ENCODE measurements around the gene PAPOLA.
"Not testable (repeated sequence)": the region's sequence is repeated elsewhere in the genome, so short reads cannot be mapped to it uniquely, and the experiment has no call there.

Gene PAPOLA

GRCh38 chr14:96503306-96503679 is 1.1 kb downstream of the PAPOLA start:
- no peak for DNase-seq

GRCh38 chr14:96504353-96504752 is 2.2 kb downstream of the PAPOLA start:
- not testable (repeated sequence) for DNase-seq

GRCh38 chr14:96507723-96508122 is 5.5 kb downstream of the PAPOLA start:
- no peak for DNase-seq

DNA sequence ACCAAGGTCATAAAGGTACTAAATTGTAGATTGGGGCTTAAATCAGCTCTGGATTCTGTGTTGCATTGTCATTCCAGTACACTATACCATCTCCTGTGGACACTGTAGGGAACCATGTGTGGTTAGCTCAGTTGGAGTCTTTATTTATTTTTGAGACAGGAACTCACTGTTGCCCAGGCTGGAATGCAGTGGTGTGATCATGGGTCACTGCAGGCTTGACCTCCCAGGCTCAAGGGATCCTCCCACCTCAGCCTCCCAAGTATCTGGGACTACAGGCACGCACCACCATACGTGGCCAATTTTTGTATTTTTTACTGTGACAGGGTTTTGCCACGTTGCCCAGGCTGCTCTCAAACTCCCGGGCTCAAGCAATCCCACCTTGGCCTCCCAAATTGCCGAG is 6.7 kb downstream of the PAPOLA start:
- DNase-seq, result no peak

DNA sequence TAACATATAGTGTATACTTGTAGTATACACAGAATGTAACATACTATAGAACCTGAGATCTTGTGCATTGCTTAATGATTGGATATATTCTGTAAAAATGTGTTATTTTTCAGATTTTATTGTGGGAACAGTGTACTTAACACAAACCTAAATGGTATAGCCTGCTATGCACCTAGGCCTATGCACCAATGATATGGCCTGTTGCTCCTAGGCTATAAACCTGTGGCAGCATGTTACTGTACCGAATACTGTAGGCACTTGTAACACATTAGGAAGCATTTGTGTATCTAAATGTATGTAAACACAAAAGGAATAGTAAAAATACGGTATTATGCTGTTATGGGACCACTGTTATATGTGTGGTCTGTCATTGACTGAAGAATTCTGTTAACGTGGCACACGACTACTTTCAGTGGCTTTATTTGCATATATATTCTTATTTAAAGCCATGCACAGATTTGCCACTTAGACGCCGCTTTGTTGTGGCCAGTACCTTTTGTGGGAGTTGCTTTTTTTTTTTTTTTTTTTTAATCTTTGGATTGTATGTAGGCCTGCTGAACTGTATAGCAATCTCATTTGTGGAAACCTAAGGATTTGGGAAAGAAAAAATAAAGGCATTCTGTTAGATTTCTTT is 7.4 kb downstream of the PAPOLA start:
- DNase-seq, result no peak

GRCh38 chr14:96511146-96511545 is 9.0 kb downstream of the PAPOLA start:
- DNase-seq, result no peak

GRCh38 chr14:96511667-96512066 is 9.5 kb downstream of the PAPOLA start:
- DNase-seq, result no peak

GRCh38 chr14:96512122-96512521 is 9.9 kb downstream of the PAPOLA start:
- no peak for DNase-seq

- no peak for DNase-seq
Observed at GRCh38 chr14:96512602-96513397, 10.6 kb downstream of the PAPOLA start.

DNA sequence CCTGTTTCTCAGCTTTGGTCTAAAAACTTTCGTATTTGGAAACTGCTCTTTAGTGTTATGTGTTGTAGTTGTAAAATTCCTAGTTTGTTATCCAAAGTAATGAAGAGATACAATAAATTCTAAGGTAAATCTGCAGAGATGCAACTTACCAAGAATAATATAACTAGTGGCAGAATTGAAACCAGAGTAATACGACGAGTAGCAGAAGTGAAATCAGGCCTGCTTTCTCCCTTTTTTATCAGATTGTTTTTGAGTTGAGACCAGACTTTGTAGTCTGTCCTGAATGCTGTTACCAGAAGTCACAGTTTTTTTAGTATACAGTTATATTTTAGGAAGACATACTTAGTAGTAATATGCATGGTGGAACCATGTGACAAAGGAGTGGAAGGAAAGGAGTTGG is 12.5 kb downstream of the PAPOLA start:
- no peak for DNase-seq

- no peak for DNase-seq
Observed at GRCh38 chr14:96515731-96516130, 13.5 kb downstream of the PAPOLA start.

DNA sequence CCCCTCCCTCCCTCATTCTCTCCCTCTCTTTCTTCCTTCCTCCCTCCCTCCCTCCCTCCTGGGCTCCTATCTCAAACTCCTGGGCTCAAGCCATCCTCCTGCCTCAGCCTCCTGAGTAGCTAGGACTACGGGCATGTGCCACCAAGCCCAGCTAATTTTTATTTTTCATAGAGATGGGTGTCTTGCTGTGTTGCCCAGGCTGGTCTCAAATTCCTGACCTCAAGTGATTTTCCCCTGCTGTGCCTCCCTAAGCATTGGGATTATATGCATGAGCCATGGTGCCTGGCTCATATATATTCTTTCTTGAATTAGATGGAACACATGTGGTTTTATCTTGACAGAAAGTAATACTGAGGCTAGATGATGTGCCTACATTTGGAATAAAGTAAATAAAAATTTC is 14.2 kb downstream of the PAPOLA start:
- DNase-seq, result no peak

DNA sequence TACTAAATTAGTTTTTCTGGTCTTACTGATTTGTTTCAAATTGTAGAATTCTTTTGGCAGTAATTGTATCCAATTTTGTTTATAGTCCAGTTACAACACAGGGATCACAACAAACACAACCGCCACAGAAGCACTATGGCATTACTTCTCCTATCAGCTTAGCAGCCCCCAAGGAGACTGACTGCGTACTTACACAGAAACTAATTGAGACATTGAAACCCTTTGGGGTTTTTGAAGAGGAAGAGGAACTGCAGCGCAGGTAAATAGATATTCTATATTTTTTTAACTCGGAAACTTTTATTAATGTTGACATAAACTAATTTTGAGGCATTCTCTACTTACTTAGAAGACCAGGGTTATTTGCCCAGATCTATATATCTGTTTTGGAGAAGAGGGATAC is 17.8 kb downstream of the PAPOLA start:
- DNase-seq, result no peak

- DNase-seq, result no peak
Observed at GRCh38 chr14:96525452-96525851, 23.3 kb downstream of the PAPOLA start.

DNA sequence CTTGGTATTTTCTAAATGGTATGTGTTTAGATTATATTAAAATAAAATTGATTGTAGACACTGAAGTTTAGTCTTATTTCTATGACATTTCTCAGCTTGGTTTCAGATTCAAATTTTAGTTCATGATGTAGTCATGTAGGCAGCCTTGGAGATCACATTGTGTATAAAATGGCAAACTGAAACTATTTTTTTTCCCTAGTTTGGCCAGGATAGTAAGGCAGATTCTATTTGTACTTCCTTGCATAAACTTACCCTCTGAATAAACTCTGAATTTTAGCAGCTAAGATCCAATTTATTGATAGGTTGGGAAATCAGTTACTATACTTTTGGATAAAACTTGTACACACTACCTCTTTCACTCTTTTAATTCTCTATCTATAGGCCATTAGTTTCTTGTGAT is 30.4 kb downstream of the PAPOLA start:
- no peak for DNase-seq

- DNase-seq, result no peak
Observed at GRCh38 chr14:96536807-96537206, 34.6 kb downstream of the PAPOLA start.

- DNase-seq, result no peak
Observed at GRCh38 chr14:96538097-96538989, 36.2 kb downstream of the PAPOLA start.

DNA sequence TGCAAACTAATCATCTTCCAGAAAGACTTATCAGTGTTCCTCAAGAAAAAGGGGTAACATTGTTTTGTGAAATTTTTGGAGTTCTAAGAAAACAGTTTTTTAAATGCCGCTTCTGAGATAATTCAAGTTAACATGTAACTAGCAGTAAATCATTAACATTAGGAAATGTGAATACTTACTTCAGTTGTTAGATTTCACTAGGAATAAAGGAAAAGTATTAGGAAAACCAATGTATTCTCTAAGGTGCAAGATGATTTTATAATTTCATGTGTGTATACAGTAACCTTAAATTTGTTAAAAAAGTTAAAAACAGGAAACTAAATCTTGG is 36.8 kb downstream of the PAPOLA start:
- DNase-seq, result no peak

DNA sequence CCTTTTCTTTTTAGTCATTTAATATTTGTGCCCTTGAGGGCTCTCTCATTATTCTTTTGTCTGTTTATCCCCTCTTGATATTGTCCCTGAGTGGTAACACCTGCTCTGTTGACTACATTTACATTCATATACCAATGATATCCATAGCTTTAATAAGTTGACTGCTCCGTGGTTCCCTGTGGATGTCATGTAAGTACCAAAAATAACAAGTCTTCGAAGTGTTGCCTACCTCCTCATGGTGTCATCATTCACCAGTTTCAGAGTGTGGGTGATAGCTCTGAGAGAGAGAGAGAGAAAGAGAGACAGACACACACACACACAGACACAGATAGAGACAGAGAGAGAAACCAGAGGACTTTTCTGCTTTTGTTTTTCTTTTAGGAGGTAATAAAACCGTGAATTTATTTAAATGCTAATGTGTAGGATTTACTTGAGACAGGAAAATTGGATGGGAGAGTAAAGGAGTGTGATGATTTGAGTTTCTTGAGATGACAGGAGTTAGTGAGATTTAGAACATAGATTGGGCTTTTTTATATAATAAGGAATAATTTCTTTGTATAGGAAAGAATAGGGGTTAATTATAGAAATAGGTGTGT is 52.2 kb downstream of the PAPOLA start:
- no peak for DNase-seq

DNA sequence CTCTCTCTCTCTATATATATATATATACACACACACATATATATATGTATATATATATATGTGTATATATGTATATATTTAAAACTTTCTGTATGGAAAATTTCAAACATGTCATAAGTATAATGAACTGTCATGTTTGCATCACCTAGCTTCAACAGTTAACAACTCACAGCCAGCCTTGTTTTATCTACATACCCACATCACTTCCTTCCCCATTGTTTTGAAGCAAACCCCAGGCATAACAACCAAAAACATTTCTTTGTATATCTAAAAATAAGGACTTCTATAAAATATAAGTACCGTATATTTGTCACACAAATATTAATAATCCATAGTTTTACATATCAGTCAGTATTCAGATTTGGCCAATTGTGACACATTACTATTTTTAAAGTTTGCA is 57.4 kb downstream of the PAPOLA start:
- DNase-seq, result no peak

DNA sequence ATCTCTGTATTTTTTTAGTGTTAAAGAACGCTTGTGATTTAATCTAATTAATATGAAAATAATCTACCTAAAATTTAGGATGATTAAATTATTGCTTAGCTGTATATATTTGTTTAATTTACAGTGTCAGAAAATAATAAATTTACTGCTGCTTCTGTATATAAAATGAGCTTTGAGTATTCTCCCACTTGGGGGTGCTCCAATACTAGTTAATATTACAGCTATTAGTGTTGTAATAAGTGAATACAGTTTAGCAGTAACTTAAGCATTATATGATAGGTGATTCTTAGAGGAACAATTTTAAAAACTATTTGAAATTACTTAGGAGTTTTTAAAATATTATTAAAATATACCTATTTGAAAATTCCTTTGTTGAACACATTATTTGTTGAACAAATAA is 62.2 kb downstream of the PAPOLA start:
- DNase-seq, result no peak

- no peak for DNase-seq
Observed at GRCh38 chr14:96565811-96566210, 63.6 kb downstream of the PAPOLA start.

- DNase-seq, result peak; percentile 54
Observed at GRCh38 chr14:96567289-96567899, 65.2 kb downstream of the PAPOLA start.

Data from NCI-H82 (cell line).